ENCODE results near the gene LGI1. TPM values are rescaled to one million over a fixed set of nuclear protein-coding genes. Genes with fewer than 3 reads are reported as not detected.

The LGI1 gene
- total RNA-seq, 2 donors from 2014 or later, result 0.60 to 2.6 TPM

DNA sequence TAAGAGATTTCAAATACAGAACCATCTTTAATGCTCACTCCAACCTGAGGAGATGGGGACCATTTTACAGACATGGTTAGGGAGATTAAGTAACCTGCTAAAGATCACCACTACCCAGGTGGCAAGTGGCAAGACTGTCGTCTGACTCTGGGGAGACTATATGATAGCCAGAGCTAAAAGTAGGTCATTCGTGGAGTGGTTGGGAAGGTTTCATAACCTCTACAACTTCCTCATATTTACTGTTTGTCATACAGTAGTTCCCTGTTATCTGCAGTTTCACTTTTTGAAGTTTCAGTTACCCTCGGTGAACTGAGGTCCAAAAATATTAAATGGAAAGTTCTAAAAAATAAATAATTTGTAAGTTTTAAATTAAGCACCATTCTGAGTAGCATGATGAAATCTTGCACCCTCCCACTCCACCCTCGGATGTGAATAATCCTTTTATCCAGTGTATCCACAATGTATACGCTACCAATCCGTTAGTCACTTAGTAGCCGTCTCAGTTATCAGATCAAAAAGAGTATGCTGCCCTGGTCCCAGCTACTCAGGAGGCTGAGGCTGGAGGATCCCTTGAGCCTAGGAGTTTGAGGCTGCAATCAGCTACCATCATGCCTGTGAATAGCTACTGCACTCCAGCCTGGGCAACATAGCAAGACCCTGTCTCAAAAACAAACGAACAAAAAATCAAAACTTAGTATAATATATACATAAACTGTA lies 14.9 kb upstream of the LGI1 start:
- H3K4me1 ChIP-seq (ENCODE audit: control insufficient read depth, insufficient read depth, low read length), result peaks cover 8% of the 10 kb centered on the region
- Mint-ChIP-seq H3K4me3 (no peak overlapping the region), H3K4me1 (peaks cover 11% of the 10 kb centered on the region), H3K36me3 (ENCODE audit: low read depth) (no peaks in the 10 kb centered on the region), H3K9me3 (no peaks in the 10 kb centered on the region), H3K27ac (no peak overlapping the region), H3K27me3 (ENCODE audit: insufficient read depth) (no peaks in the 10 kb centered on the region)
- 84 to 96% methylated on average over 2 to 6 of the region's 8 CpGs for WGBS, 2 experiments (ENCODE audit: insufficient coverage in 1 of 2, insufficient read length in 1 of 2)
- TF ChIP-seq, protein P1, sequence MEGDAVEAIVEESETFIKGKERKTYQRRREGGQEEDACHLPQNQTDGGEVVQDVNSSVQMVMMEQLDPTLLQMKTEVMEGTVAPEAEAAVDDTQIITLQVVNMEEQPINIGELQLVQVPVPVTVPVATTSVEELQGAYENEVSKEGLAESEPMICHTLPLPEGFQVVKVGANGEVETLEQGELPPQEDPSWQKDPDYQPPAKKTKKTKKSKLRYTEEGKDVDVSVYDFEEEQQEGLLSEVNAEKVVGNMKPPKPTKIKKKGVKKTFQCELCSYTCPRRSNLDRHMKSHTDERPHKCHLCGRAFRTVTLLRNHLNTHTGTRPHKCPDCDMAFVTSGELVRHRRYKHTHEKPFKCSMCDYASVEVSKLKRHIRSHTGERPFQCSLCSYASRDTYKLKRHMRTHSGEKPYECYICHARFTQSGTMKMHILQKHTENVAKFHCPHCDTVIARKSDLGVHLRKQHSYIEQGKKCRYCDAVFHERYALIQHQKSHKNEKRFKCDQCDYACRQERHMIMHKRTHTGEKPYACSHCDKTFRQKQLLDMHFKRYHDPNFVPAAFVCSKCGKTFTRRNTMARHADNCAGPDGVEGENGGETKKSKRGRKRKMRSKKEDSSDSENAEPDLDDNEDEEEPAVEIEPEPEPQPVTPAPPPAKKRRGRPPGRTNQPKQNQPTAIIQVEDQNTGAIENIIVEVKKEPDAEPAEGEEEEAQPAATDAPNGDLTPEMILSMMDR (conservative IDR thresholded peaks at IDR 0.05), result no peak
- H3K9me3 ChIP-seq (ENCODE audit: control insufficient read depth, low read length), result no peaks in the 10 kb centered on the region
- no peak overlapping the region for H3K4me3 ChIP-seq (ENCODE audit: low read length)
- H3K9ac ChIP-seq (ENCODE audit: extremely low read depth, low read length, poor library complexity, severe bottlenecking), result no peak overlapping the region
- no peaks in the 10 kb centered on the region for H3K27me3 ChIP-seq (ENCODE audit: control insufficient read depth, insufficient read depth, low read length, poor library complexity, severe bottlenecking)
- H3K27ac ChIP-seq (ENCODE audit: low read depth, low read length), result no peak overlapping the region
- no peak for DNase-seq
- no peaks in the 10 kb centered on the region for H3K36me3 ChIP-seq (ENCODE audit: control insufficient read depth, insufficient read depth, low read length)

DNA sequence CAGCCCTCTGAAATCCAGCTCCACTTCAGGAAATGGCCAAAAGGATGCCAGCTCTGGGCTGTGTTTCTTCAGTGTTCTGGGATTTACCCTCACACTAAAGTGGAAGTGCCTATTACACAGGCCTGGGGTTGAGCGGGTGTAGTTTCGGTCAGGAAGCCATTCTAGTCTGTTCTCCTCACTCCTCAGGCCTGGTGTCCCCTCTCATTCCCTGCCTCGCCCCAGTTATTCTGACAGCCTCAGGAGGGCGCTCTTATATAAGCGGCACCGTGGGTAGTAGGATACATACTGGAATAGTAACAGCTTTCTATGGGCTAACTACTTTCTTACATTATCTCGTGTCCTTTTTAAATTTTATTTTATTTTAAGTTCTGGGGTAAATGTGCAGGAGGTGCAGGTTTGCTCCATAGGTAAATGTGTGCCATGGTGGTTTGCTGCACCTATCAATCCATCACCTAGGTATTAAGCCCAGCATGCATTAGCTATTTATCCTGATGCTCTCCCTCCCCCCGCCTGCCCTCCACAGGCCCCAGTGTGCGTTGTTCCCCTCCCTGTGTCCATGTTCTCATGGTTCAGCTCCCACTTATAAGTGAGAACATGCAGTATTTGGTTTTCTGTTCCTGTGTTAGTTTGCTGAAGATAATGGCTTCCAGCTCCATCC lies 12.2 kb upstream of the LGI1 start:
- H3K9me3 Mint-ChIP-seq, result no peaks in the 10 kb centered on the region

DNA sequence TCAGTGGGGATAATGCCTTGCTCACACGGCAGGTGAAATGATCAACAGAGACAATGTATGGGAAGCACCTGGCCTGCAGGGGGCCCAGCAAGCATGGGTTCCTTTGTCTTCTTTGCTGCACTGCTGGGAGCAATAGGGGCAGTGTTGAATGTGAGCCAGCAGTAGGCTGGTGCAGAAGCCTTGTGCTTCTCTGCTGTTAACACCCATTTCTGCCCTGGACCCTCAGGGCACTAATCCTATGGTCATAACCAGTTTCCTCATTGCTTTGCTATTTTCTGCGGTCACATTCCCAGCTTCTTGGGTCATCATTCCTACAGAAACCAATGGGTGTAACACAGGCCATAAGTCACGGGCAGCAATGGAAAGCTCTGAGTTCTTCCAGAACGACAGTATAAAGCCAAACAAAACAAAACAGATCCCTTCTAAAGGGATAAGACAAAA lies 10.9 kb upstream of the LGI1 start:
- H3K9me3 ChIP-seq (ENCODE audit: control insufficient read depth, low read length), result no peaks in the 10 kb centered on the region
- no peak overlapping the region for H3K27ac ChIP-seq (ENCODE audit: low read depth, low read length)
- TF ChIP-seq, protein P1 (conservative IDR thresholded peaks at IDR 0.05), result peak; percentile 92
- H3K4me1 Mint-ChIP-seq, result peaks cover 45% of the 10 kb centered on the region
- H3K36me3 ChIP-seq (ENCODE audit: control insufficient read depth, insufficient read depth, low read length), result no peaks in the 10 kb centered on the region
- no peak overlapping the region for H3K4me3 ChIP-seq (ENCODE audit: low read length)
- 55 to 81% methylated on average over 3 to 4 of the region's 4 CpGs for WGBS, 2 experiments (ENCODE audit: insufficient coverage in 1 of 2, insufficient read length in 1 of 2)
- peaks cover 18% of the 10 kb centered on the region for H3K4me1 ChIP-seq (ENCODE audit: control insufficient read depth, insufficient read depth, low read length)
- no peak overlapping the region for H3K4me3 Mint-ChIP-seq
- DNase-seq, result peak; percentile 93
- no peaks in the 10 kb centered on the region for H3K9me3 Mint-ChIP-seq
- no peaks in the 10 kb centered on the region for H3K27me3 ChIP-seq (ENCODE audit: control insufficient read depth, insufficient read depth, low read length, poor library complexity, severe bottlenecking)
- H3K27ac Mint-ChIP-seq, result peak overlapping the region; percentile 76
- no peaks in the 10 kb centered on the region for H3K36me3 Mint-ChIP-seq (ENCODE audit: low read depth)
- no peaks in the 10 kb centered on the region for H3K27me3 Mint-ChIP-seq (ENCODE audit: insufficient read depth)
- no peak overlapping the region for H3K9ac ChIP-seq (ENCODE audit: extremely low read depth, low read length, poor library complexity, severe bottlenecking)

More for the DNA sequence above, 12.2 kb upstream of the LGI1 start:
- Histone ChIP-seq H3K4me1 (ENCODE audit: control insufficient read depth, insufficient read depth, low read length) (peaks cover 8% of the 10 kb centered on the region), H3K27ac (ENCODE audit: low read depth, low read length) (no peak overlapping the region), H3K4me3 (ENCODE audit: low read length) (no peak overlapping the region), H3K9ac (ENCODE audit: extremely low read depth, low read length, poor library complexity, severe bottlenecking) (no peak overlapping the region), H3K36me3 (ENCODE audit: control insufficient read depth, insufficient read depth, low read length) (no peaks in the 10 kb centered on the region), H3K9me3 (ENCODE audit: control insufficient read depth, low read length) (no peaks in the 10 kb centered on the region), H3K27me3 (ENCODE audit: control insufficient read depth, insufficient read depth, low read length, poor library complexity, severe bottlenecking) (no peaks in the 10 kb centered on the region)
- Mint-ChIP-seq H3K4me3 (no peak overlapping the region), H3K4me1 (peaks cover 32% of the 10 kb centered on the region), H3K36me3 (ENCODE audit: low read depth) (no peaks in the 10 kb centered on the region), H3K27me3 (ENCODE audit: insufficient read depth) (no peaks in the 10 kb centered on the region), H3K27ac (no peak overlapping the region)
- peak; percentile 87 for DNase-seq
- 34 to 75% methylated on average over 2 to 8 of the region's 9 CpGs for WGBS, 2 experiments (ENCODE audit: insufficient coverage in 1 of 2, insufficient read length in 1 of 2)
- TF ChIP-seq, protein P1 (conservative IDR thresholded peaks at IDR 0.05), result peak; percentile 93

All from endodermal cell (in vitro differentiated cells).